ENCODE measurements around the gene SLC12A2. TPM values are rescaled to one million over a fixed set of nuclear protein-coding genes. Genes with fewer than 3 reads are reported as not detected.

The SLC12A2 gene
- polyA plus RNA-seq, 1 of the 3 experiments (the other 2 are of a cell fraction): 5.6 TPM

- no peaks in the 10 kb centered on the region for H3F3A ChIP-seq (replicated peaks; ENCODE audit: insufficient read depth)
- no peaks in the 10 kb centered on the region for H3K9me3 ChIP-seq
- H3K9ac ChIP-seq: no peak overlapping the region
- no peaks in the 10 kb centered on the region for H3K9me2 ChIP-seq
- no peak overlapping the region for H3K4me2 ChIP-seq
- H3K79me2 ChIP-seq (ENCODE audit: insufficient read depth): peaks cover 59% of the 10 kb centered on the region
- peaks cover 4 to 6% of the 10 kb centered on the region in 2 experiments; a peak in 3 of 4 replicates for H3K4me1 ChIP-seq (ENCODE audit: control insufficient read depth in 1 of 2, insufficient read depth in 2 of 2, low read depth in 1 of 2, low read length in 1 of 2)
- H3K27me3 ChIP-seq (ENCODE audit: insufficient read depth): no peaks in the 10 kb centered on the region
- no peak overlapping the region for H2AFZ ChIP-seq (ENCODE audit: low read depth)
- DNase-seq: no peak
- 100% methylated on average over 2 of the region's 2 CpGs for WGBS (ENCODE audit: low lambda C conversion rate)
- no peak overlapping the region for H3K27ac ChIP-seq (ENCODE audit: low read depth in 2 of 2, low read length in 1 of 2)
- peaks cover 0 to 8% of the 10 kb centered on the region in 2 experiments for H3K36me3 ChIP-seq (replicated peaks in 1 of 2; ENCODE audit: control insufficient read depth in 1 of 2, insufficient read depth in 2 of 2, low read length in 1 of 2)
- ChIA-PET POLR2A (no interaction called here), CTCF (interaction anchor here (1.2 to 2.2 kb wide), 3 partner anchors 9 to 202 kb away, joined by 3 to 7 read pairs (median 4); no protein-coding TSS in a partner anchor)
- no peaks in the 10 kb centered on the region for H4K20me1 ChIP-seq (ENCODE audit: insufficient read depth)
- TF ChIP-seq MEF2A (IDR thresholded peaks at IDR 0.05; ENCODE audit: borderline replicate concordance, low read depth) (no peak), RCOR1 (IDR thresholded peaks at IDR 0.05; ENCODE audit: low read length) (no peak), EZH2phosphoT487 (IDR thresholded peaks at IDR 0.05; ENCODE audit: borderline replicate concordance, low read depth) (no peak), IRF3 (IDR thresholded peaks at IDR 0.05; ENCODE audit: low read depth, low read length) (no peak), CTCF (IDR thresholded peaks at IDR 0.05) (no peak), GABPA (IDR thresholded peaks at IDR 0.05; ENCODE audit: low read depth) (no peak), MXI1 (IDR thresholded peaks at IDR 0.05; ENCODE audit: low read depth, low read length) (no peak), MAX (IDR thresholded peaks at IDR 0.05; ENCODE audit: low read depth) (no peak), NRF1 (IDR thresholded peaks at IDR 0.05; ENCODE audit: low read depth, low read length) (no peak), RXRA (IDR thresholded peaks at IDR 0.05; ENCODE audit: borderline replicate concordance, low read depth) (no peak), NFIC (IDR thresholded peaks at IDR 0.05; ENCODE audit: borderline replicate concordance) (no peak), USF1 (IDR thresholded peaks at IDR 0.05; ENCODE audit: borderline replicate concordance, low read depth) (no peak), TAF1 (IDR thresholded peaks at IDR 0.05; ENCODE audit: borderline replicate concordance, low read depth, low read length) (no peak), EP300 (IDR thresholded peaks at IDR 0.05; ENCODE audit: borderline replicate concordance in 1 of 2, low read depth in 1 of 2, low read length in 1 of 2) (no peak), YY1 (IDR thresholded peaks at IDR 0.05; ENCODE audit: low read depth) (no peak), RFX5 (IDR thresholded peaks at IDR 0.05; ENCODE audit: low read length) (no peak), FOSL2 (IDR thresholded peaks at IDR 0.05; ENCODE audit: borderline replicate concordance, low read depth) (no peak), JUND (IDR thresholded peaks at IDR 0.05) (no peak), FOXM1 (IDR thresholded peaks at IDR 0.05; ENCODE audit: low read depth) (no peak), SIN3A (IDR thresholded peaks at IDR 0.05; ENCODE audit: borderline replicate concordance, low read depth, low read length) (no peak)
- H3K4me3 ChIP-seq (ENCODE audit: low read depth in 2 of 2, low read length in 1 of 2): no peak overlapping the region
Observed at GRCh38 chr5:128077526-128077925, 6.0 kb upstream of the SLC12A2 start.
